ENCODE measurements around the gene UNC13A.

Gene UNC13A

GRCh38 chr19:17565611-17566010 is 122.5 kb downstream of the UNC13A start:
- DNase-seq (ENCODE audit: low spot score) = no peak
- TF ChIP-seq CTCF (IDR thresholded peaks at IDR 0.05; ENCODE audit: extremely low read depth, missing control alignments) = no peak

- DNase-seq (ENCODE audit: low spot score) = no peak
- TF ChIP-seq CTCF (IDR thresholded peaks at IDR 0.05; ENCODE audit: extremely low read depth, missing control alignments) = no peak
Measured at GRCh38 chr19:17564781-17565180, 123.4 kb downstream of the UNC13A start.

- no peak for TF ChIP-seq CTCF (IDR thresholded peaks at IDR 0.05; ENCODE audit: extremely low read depth, missing control alignments)
- DNase-seq (ENCODE audit: low spot score) = no peak
Measured at GRCh38 chr19:17562561-17562960, 125.6 kb downstream of the UNC13A start.

- no peak for DNase-seq (ENCODE audit: low spot score)
- no peak for TF ChIP-seq CTCF (IDR thresholded peaks at IDR 0.05; ENCODE audit: extremely low read depth, missing control alignments)
Measured at GRCh38 chr19:17562097-17562496, 126.1 kb downstream of the UNC13A start.

GRCh38 chr19:17560205-17560595 is 128.0 kb downstream of the UNC13A start:
- no peak for TF ChIP-seq CTCF (IDR thresholded peaks at IDR 0.05; ENCODE audit: extremely low read depth, missing control alignments)
- no peak for DNase-seq (ENCODE audit: low spot score)

- DNase-seq (ENCODE audit: low spot score) = no peak
- no peak for TF ChIP-seq CTCF (IDR thresholded peaks at IDR 0.05; ENCODE audit: extremely low read depth, missing control alignments)
Measured at GRCh38 chr19:17557466-17557865, 130.7 kb downstream of the UNC13A start.

GRCh38 chr19:17556995-17557394 is 131.2 kb downstream of the UNC13A start:
- no peak for TF ChIP-seq CTCF (IDR thresholded peaks at IDR 0.05; ENCODE audit: extremely low read depth, missing control alignments)
- DNase-seq (ENCODE audit: low spot score) = no peak
